KOPT-K1 (cell line): ENCODE measurements around the gene S100A14.

Source experiments
- H3K27ac ChIP-seq: fragments of 200-600 bp; sonication (generic); 2 replicates; pipeline ENCODE4 v1.5.1; 2016; ENCODE audit warnings: antibody characterized with exemption, mild to moderate bottlenecking, low read depth, low read length; ENCODE audit not compliant: poor library complexity, severe bottlenecking
- H3K36me3 ChIP-seq: fragments of 200-600 bp; sonication (generic); 2 replicates; pipeline ENCODE4 v1.5.1; 2017; ENCODE audit warnings: antibody characterized with exemption, mild to moderate bottlenecking, low read length, moderate library complexity; ENCODE audit not compliant: insufficient read depth
- H3K9me3 ChIP-seq: fragments of 200-600 bp; sonication (generic); 2 replicates; pipeline ENCODE4 v1.5.1; 2017; ENCODE audit warnings: antibody characterized with exemption, low read length, mild to moderate bottlenecking; ENCODE audit not compliant: insufficient read depth, poor library complexity, severe bottlenecking

S100A14 gene

GRCh38 chr1:153572569-153573015 lies 43.5 kb downstream of the S100A14 start:
- Histone ChIP-seq H3K9me3 (no peaks in the 10 kb centered on the region), H3K27ac (no peak overlapping the region), H3K36me3 (no peaks in the 10 kb centered on the region)

DNA sequence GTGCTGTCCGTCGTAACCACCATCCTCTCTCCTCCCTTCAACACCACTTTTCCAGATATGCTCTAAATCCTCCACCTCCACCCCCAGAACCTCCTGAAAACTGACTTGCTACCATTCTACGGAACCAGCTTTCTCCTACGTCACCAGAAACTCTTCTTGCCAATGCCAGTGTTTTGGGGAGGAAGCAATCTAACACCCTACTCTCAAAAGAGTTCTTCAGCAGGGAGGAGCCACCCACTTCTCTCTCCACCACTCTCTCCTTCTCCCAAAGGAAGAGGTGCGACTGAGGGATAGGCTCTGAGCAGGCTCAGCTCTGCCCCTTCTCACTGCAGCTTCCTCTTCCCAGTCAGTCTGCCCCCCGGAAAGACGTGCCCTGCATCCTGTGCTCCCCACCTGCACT lies 44.4 kb downstream of the S100A14 start:
- H3K9me3 ChIP-seq: no peaks in the 10 kb centered on the region
- H3K27ac ChIP-seq: no peak overlapping the region
- no peaks in the 10 kb centered on the region for H3K36me3 ChIP-seq

GRCh38 chr1:153570874-153571273 lies 45.3 kb downstream of the S100A14 start:
- Histone ChIP-seq H3K9me3 (no peaks in the 10 kb centered on the region), H3K27ac (no peak overlapping the region), H3K36me3 (no peaks in the 10 kb centered on the region)

GRCh38 chr1:153569465-153569864 lies 46.7 kb downstream of the S100A14 start:
- Histone ChIP-seq H3K27ac (no peak overlapping the region), H3K36me3 (no peaks in the 10 kb centered on the region), H3K9me3 (no peaks in the 10 kb centered on the region)

- Histone ChIP-seq H3K36me3 (no peaks in the 10 kb centered on the region), H3K9me3 (no peaks in the 10 kb centered on the region), H3K27ac (no peak overlapping the region)
Observed at GRCh38 chr1:153568367-153569099, 47.6 kb downstream of the S100A14 start.

- Histone ChIP-seq H3K9me3 (no peaks in the 10 kb centered on the region), H3K27ac (no peak overlapping the region), H3K36me3 (no peaks in the 10 kb centered on the region)
Observed at GRCh38 chr1:153567621-153568366, 48.3 kb downstream of the S100A14 start.

GRCh38 chr1:153566414-153567371 lies 49.4 kb downstream of the S100A14 start:
- Histone ChIP-seq H3K36me3 (no peaks in the 10 kb centered on the region), H3K9me3 (no peaks in the 10 kb centered on the region), H3K27ac (no peak overlapping the region)

DNA sequence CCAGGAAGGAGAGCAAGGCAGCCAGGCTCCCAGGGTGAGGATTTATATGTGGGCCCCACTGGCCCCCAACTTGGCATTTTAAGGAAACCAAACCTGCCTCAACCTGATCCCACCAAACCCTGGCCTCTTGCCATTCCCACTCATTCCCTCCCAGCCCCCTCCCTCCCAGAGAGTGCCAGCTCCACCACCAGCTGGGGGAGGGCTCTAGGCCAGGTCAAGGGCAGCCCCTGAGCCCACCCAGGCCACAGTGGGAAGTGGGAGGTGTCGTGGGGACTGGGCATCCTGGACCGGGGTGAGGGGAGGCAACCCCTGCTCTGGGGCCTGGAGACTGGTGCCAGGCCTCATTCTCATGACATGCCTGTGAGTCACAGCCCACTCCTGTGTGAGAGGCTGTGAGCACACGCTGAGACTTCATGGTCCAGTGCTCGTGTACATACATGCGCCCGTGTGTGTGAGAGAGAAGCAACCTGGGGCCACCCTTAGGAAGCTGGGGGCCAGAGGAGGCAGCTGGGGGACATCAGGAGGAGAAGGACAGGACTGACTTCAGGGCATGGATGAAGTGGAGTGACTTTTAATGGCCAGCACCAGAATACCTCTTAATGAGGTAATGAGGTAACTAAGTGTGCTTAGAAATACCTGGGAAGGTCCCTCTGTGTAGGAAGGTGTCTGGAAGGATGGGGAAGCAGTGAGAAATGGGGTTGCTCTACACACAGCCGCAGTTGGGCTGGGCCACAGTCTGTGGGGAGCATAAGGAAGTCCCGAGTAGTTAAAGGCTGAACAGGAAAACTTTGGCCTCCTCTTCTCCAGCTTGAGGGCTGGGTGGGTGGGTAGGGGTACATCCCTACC lies 50.4 kb downstream of the S100A14 start, which contains the start of gene S100A2:
Gene S100A2, minus strand, starts transcription at position 316 of the 846 bp plus-strand sequence. CDS start 1,967 bp downstream, outside the sequence.
- Histone ChIP-seq H3K9me3 (no peaks in the 10 kb centered on the region), H3K36me3 (no peaks in the 10 kb centered on the region), H3K27ac (no peak within 1 kb of the TSS)
